Bronchial epithelial cell (primary cell): ENCODE results near the gene OTUD4. TPM values are rescaled to one million over a fixed set of nuclear protein-coding genes. Genes with fewer than 3 reads are reported as not detected.
"Not testable (repeated sequence)": the region's sequence is repeated elsewhere in the genome, so short reads cannot be mapped to it uniquely, and the experiment has no call there.

Experiments
- DNase-seq: peaks from one replicate; pipeline ENCODE4 v3.0.0-alpha.2; 2010; ENCODE audit warnings: low read depth
- FAIRE-seq: peaks from 2 replicates; lab custom pipeline; 2011; peaks lifted over from hg19 to GRCh38; lab: Jason Lieb, UNC
- H3K27me3 ChIP-seq: 2 replicates; pipeline ENCODE4 v1.5.1; 2011; ENCODE audit warnings: low read length; ENCODE audit not compliant: control insufficient read depth, insufficient read depth
- H3K36me3 ChIP-seq: 2 replicates; pipeline ENCODE4 v1.5.1; 2011; ENCODE audit warnings: low read length; ENCODE audit not compliant: control insufficient read depth, insufficient read depth
- H3K4me3 ChIP-seq: 2 replicates; pipeline ENCODE4 v1.5.1; 2011; ENCODE audit warnings: mild to moderate bottlenecking, low read depth, low read length, control low read depth
- CTCF ChIP-seq: IDR thresholded peaks from 2 replicates; pipeline ENCODE4 v1.5.1; 2011; ENCODE audit warnings: mild to moderate bottlenecking, moderate library complexity, low read length, control low read depth, inconsistent platforms; ENCODE audit not compliant: insufficient read depth, severe bottlenecking
- total RNA-seq: library from RNA; depleted of rRNA; stranded (reverse); fragments of >200 nt; gene quantifications from 2 replicates; pipeline ENCODE4 v1.2.1, GENCODE V29; 2014

OTUD4 gene
- total RNA-seq, 1 donor from 2014 or later: 22.9 TPM

- Histone ChIP-seq H3K4me3 (no peak overlapping the region), H3K27me3 (no peaks in the 10 kb centered on the region), H3K36me3 (peaks cover 4% of the 10 kb centered on the region)
- peak; percentile 37 for TF ChIP-seq CTCF
- FAIRE-seq (no peak), DNase-seq (no peak)
These were observed 25.8 kb downstream of the OTUD4 start for GRCh38 chr4:145154573-145154972.

DNA sequence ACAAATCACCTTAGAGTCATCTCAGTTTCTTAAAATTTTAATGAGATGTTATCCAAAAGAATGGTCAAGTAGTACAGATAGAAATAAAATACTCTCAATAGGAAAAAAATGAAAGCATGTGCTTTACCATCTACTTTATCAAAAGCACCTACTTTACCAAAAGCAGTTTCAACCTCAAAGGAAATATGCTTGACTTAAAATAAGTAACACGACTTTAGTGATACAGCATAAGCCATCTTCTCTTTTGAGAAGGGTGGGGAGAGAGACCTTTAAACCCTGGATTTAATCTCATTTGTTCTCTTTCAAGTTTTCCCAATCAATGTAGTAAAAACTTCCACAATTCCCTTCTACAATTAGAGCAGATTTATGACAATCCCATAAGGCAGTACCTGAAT, 26.5 kb downstream of the OTUD4 start:
- Histone ChIP-seq H3K27me3 (no peaks in the 10 kb centered on the region), H3K36me3 (peaks cover 6% of the 10 kb centered on the region), H3K4me3 (no peak overlapping the region)
- no peak for DNase-seq
- no peak for FAIRE-seq
- TF ChIP-seq CTCF: no peak

DNA sequence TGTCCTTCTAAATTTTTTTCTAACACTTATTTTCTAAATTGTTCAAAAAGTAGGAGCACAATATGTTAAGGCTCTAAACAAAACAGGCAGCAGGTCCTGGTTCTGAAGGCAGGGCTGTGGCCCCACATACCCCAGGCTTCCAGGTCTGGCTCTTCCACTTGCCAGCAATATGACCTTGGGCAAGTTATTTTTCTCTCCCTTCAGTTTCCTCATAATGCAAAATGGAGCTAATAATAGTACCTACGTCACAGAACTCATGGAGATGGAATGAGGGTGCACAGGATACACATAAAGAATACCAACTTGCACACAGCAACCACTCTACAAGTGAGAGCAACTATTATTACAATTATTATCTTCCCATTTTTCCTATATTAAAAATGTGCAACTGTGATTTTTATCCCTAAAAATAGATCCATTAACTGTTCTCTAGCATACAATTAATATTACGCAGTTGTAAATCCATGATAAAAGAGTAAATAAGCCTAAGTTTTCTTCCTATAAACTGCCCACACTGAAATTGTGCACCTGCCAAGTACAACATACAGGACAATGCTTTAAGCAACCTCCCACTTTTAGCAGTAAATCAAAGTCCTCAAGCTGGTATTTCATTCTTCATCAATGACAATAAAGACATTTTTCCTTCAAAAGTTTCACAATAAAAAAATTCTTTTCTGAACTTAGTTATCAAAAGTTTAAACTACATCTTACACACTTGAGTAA, 27.0 kb downstream of the OTUD4 start:
- peaks cover 5% of the 10 kb centered on the region for H3K36me3 ChIP-seq
- no peak for FAIRE-seq
- no peak overlapping the region for H3K4me3 ChIP-seq
- no peak for TF ChIP-seq CTCF
- no peak for DNase-seq
- H3K27me3 ChIP-seq: no peaks in the 10 kb centered on the region

DNA sequence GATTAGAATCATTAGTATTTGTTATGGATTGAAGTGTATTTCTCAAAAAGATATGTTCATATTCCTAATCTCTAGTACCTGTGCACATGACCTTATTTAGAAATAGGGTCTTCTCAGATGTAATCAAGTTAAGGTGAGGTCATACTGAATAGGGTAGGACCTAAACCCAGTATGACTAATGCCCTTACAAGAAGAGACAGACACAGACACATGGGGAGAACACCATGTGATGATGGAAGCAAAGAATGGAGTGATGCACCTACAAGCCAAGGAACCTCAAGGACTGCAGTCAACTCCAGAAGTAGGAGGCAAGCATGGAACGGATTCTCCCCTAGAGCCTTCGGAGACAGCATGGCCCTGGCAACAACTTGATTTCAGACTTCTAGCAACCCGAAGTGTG, 31.4 kb downstream of the OTUD4 start:
- Histone ChIP-seq H3K4me3 (no peak overlapping the region), H3K36me3 (peaks cover 9% of the 10 kb centered on the region), H3K27me3 (no peaks in the 10 kb centered on the region)
- TF ChIP-seq CTCF: no peak
- DNase-seq: no peak
- FAIRE-seq: no peak

DNA sequence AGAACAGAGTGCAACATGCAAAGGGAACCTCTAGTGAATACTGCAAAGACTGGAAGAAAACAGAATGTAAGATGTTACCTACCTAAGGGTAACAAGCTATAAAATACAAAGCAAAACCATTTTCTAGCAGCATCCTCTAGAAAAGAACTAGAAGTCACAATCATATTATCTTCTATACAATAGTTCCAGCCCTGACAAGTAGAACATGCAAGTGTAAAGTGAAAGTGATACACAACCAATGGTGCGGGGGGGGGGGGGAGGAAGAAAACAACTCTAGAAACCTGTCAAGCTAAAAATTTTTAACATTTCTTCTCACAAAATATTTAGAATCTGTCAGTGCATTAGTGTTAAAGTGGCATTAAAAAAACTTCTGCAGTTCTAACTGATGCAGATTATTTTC, 44.2 kb downstream of the OTUD4 start:
- FAIRE-seq, H3K27me3 ChIP-seq, H3K36me3 ChIP-seq, DNase-seq, H3K4me3 ChIP-seq: not testable (repeated sequence)

DNA sequence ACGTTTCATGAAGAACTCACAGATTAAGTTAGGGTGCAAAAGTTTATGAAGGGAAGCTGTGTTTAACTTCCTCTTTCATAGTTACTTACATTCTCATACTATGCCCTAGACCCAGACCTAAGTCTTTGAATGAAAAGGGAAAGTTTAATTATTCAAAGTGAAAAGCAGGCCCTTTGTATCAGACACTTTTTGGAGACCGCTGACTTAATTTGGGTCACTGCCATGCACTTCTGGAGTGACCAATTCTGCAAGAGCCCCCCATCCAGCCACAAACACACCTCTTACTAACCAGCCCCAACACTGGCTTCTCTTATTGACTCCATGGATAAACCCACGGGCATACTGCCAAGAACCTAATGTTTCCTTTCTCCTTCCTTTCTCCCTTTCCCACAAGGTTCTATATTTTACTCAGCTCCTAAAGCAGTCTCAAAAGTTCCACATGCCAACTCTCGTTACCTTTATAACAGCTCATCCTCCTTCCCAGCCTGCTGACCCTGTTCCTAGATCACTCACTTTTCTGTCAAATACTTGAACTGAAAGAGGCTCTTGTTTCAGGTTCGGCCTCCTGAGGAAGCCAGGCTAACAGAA, 47.8 kb downstream of the OTUD4 start:
- TF ChIP-seq CTCF: no peak
- no peak overlapping the region for H3K4me3 ChIP-seq
- H3K27me3 ChIP-seq: no peaks in the 10 kb centered on the region
- no peaks in the 10 kb centered on the region for H3K36me3 ChIP-seq
- FAIRE-seq (no peak), DNase-seq (no peak)
